NOMO-1 treated with DMSO at 0.1 percent for 48 hours (cell line): Measurements from ENCODE around the gene RAD9A.
A peak's percentile ranks its signal among the peaks of the same experiment; 100 is the strongest.

Source experiments
- DNase-seq: peaks from one replicate; lab custom pipeline; 2025; ENCODE audit not compliant: unreplicated experiment; lab: John Stamatoyannopoulos, UW

RAD9A gene

DNA sequence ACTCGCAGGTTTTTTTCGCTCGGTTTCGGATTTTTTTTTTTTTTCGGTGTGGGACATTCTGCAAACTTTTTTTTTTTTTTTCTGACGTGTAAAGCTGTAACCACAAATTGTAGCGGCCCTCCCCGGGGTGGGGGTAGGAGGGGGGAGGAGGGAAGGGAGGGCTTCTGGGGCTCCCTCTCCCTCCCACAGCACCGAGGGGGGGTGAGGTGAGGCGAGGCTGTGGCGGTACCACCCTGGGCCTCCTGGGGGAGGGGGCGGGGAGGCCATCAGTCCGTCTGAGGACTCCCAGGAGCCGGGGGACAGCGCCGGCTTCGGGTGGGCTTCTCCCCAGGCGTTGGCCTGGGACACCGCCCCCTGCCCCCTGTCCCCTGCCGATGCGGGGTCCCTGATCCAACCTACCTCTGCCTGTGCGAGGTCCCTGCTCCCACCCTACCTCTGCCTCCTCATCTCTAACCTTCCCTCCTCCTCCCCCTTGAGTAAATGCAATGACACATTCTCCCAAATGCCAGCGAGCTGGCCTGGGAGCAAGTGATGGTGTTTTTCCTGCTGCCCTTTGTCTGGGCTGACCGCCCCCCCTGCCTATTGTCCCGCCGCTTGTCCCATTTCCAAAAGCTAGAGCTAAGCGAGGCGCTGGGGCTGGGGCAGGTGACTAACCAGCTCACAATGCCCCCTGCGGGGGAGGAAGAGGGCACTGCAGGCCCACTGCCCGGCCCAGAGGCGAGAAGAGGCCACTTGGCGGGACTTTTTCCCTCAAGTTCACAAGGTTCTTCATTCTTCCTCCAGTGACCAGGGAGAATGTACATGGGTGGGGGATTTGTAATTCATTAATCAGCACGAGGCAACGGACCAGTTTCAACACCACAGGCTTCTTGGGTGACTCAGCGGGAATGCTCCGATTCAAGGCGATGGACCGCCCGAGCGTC lies 17.9 kb upstream of the RAD9A start:
- DNase-seq, result peak; percentile 56

DNA sequence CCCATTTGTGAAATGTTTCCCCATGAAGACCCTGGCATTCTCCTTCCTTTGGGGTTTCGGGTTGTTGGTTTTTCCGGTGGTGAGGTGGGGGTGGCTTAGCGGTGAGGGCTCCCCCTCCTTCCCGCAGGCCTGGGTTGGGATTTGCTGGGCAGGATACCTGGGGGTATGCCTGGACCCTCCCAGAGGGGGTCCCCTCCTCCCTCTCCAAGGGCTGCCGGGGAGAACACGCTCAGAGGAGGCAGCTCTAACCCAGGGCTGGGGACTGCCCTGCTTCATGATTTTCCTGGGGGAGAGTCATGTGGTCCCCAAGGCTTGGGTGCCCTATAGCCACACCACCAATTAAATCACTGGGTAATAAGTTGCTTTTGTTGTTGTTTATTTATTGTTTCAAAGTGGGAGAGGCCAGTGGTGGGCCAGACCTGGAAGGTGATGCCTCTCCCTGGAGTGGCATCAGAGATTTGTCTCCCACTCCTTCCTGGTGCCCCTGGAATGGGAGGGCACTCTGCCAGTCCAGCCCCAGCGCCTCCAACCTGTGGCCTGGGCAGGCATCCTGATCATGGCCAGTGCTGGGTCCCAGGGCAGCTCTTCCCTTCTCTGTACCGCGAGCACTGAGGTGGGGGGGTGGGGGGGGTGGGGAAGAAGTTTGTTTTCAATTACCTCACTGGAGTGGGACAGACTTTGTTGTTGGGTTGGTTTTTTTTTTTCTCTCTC lies 17.1 kb upstream of the RAD9A start:
- DNase-seq, result no peak

- DNase-seq, result no peak
These were observed 16.3 kb upstream of the RAD9A start for GRCh38 chr11:67375320-67376055.

DNA sequence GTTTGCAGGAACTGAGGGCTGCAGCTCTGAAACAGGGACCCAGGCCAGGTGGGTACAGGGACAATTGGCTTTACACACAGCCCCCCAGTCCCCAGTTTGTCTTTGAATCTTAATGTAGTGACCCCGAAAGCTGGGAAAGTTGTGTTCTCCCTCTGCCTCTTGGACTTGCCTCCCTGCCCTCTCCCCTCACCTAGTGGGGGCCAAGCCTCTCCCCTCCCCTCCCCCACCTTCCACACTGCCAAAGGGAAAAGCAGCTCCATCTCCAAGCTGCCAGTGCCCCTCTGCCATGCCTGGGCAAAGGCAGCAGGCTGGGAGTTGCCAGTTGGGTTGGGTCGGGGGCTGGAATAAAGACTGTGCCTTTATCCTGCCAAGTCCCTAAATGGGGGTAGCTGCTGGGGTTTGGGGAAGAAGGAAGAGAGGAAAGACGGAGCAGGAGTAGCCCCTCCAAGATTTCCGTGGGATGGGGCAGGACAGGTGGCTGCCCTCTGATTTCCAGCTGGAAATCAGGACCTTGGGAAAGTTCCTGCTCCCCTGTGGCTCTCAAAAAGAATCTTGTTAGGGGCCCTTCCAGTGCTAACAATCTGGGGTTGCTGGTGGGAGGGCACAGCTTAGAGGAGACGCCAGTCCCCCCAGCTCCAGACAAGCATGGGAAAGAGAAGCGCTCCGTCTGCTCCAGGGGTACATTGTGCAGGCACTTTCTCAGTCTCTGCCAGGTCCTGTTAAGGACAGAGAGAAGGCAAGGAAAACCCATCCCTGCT lies 15.5 kb upstream of the RAD9A start:
- no peak for DNase-seq

DNA sequence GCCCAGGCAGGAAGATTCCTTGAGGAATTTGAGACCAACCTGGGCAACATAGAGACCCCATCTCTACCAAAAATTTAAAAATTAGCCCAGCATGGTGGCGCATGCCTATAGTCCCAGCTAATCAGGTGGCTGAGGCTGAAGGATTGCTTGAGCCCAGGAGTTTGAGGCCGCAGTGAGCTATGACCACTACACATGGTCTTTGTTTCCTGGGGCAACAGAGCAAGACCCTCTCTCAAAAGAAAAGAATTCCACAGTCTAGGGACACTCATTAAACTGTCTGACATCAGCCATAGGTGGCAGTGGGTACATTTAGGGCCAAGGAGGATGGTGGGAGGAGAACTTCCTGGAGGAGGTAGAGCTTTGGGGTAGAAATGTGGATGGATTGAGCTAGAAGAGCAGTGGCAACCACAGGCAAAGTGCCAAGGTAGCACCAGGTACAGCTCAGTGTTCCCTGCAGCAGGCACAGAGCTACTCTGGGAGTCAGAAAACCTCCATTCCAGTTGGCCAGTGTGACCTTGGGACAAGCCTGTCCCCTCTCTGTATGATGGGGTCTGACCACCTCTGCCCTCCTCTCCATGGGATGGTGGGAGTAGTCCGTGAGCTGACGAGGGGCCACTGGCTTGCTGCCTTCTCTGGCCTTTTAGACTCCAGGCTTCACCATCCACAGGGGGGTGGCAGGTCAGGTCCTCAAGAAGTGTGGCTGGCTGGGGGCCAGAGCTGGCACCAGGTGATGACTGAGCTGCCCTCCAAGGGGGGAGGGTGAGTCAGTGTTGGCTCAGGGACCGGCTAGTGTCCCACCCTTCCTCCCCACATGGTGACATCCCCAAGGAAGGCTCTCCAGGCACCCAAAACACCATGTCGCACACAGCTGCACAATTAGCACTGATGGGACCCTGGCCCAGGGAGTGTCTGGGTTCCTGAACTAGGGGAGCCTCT lies 14.6 kb upstream of the RAD9A start:
- no peak for DNase-seq

DNA sequence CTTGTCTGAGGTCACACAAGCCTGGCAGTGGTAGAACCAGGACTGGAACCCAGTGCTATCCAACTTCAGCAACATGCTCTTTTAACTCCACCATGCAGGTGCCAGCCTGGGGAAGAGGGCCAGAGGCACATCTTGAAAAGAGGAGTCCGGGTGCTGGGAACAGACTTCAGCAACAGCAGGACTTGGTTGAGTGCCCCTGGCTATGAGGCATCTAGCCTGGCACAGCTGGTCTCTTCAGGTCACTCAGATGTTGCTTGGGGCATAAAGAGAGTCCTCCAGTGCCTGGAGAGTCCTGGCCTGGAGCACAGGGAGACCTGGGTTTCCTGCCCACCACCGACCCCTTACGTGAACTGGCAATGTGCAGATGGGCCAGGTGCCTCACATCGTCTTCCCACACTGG lies 13.2 kb upstream of the RAD9A start:
- no peak for DNase-seq

- DNase-seq, result no peak
These were observed 12.4 kb upstream of the RAD9A start for GRCh38 chr11:67379061-67380058.

- peak; percentile 87 for DNase-seq
These were observed 10.4 kb upstream of the RAD9A start for GRCh38 chr11:67381244-67381972.

DNA sequence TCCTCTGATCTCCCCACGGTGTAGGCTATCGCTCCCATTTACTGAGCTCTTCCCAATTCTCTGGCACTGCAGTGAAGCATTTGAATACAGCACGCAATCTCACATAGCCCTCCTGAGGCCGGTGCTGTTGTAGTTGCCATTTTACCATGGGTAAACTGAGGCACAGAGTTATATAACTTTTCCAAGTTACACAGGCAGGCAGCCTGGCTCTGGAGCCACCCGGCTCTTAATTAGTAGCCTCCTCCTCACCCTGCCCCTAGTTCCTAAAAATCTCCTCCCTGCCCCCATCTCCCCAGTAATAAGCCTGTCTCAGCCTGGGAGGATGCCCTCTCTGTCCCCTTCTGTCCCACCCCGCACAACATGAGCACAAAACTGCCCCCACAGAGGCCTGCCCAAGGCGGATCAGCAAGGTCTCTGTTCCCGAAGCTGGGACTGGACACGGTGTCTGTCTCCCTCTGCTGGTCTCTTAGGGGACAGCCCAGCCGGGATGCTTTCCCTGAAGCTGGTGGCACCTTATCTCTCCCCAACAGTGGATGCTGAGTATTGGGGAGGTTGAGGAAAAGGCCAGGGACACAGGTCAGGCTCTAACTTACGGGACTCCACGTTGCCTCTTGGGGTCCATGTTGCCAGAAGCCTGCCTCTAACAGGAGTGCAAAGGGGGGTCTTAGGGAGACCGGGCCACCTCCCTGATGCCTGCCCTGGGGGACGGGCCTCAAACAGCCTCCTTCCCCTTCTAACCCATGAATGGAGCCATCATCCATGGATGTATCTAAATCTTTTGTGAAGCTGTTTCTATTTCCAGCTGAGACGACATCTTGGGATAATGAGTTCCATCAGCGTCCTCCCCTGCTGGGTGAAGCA lies 9.3 kb upstream of the RAD9A start:
- peak; percentile 72 for DNase-seq

- no peak for DNase-seq
These were observed 6.9 kb upstream of the RAD9A start for GRCh38 chr11:67384851-67385366.

DNA sequence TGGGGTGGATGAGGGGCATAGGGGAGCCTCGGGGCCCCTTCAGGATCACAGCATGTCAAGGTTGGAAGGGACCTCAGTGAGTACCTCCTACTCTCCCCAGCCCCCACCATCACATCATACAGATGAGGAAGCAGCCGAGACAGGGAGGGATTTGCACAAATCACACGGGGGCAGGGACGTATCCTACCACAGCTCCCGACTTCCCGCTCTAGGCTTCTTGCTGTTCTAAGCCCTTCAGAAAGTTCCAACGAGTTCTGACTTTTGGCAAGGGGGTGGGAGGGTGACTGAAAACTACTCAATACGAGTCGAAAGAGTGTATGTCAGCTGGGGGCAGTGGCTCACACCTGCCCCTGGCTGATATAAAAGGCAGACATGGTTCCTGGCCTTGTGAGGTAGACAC lies 4.7 kb upstream of the RAD9A start:
- no peak for DNase-seq

- DNase-seq, result no peak
These were observed 4.3 kb upstream of the RAD9A start for GRCh38 chr11:67387518-67387917.

- peak; percentile 40 for DNase-seq
These were observed 2.3 kb upstream of the RAD9A start for GRCh38 chr11:67389477-67389876.

DNA sequence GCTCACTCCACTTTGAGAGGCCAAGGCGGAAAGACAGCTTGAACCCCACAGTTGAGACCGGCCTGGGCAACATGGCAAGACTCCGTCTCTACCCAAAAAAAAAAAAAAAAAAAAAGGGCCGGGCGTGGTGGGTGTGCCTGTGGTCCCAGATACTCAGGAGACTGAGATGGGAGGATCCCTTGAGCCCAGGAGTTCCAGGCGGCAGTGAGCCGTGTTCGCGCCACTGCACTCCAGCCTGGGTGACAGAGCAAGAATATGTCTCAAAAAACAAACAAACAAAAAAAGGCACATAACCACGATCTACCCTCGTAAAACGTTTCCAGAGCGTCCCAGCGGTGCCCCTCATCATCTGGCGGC lies 861 bp upstream of the RAD9A start:
- no peak for DNase-seq

- DNase-seq, result no peak
These were observed 463 bp downstream of the RAD9A start for GRCh38 chr11:67392183-67392715.

DNA sequence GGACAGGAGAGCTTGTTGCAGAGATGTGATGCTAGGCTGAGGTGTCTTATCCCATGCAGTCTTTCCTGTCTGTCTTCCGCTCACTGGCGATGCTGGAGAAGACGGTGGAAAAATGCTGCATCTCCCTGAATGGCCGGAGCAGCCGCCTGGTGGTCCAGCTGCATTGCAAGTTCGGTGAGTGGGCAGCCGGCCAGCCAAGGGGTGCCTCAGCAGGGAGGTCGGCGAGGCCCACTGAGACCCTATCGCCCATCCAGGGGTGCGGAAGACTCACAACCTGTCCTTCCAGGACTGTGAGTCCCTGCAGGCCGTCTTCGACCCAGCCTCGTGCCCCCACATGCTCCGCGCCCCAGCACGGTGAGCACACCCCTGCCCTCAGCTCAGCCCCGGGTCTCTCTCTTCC lies 1.7 kb downstream of the RAD9A start:
- no peak for DNase-seq

DNA sequence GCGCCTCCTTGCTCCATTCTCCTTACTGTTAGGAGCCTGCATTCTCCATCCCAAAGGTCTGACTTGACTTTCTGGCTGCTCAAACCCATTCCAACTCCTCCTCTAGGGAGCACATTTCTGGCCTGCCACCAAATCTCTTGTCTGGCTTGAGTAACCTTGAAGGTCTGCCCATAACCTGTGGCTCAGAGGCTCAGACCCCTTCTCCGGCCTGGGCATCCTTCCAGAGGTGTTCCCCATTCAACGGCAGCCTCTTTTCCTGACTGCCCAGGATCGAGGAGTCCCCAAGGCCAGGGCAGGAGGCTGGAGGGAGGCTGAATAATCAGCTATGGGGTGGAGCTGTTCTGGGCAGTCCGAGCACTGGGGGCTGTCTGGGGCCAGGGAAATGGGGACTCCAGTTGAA lies 2.2 kb downstream of the RAD9A start:
- no peak for DNase-seq
